ENCODE data around the gene EIF4E2.

EIF4E2 gene

DNA sequence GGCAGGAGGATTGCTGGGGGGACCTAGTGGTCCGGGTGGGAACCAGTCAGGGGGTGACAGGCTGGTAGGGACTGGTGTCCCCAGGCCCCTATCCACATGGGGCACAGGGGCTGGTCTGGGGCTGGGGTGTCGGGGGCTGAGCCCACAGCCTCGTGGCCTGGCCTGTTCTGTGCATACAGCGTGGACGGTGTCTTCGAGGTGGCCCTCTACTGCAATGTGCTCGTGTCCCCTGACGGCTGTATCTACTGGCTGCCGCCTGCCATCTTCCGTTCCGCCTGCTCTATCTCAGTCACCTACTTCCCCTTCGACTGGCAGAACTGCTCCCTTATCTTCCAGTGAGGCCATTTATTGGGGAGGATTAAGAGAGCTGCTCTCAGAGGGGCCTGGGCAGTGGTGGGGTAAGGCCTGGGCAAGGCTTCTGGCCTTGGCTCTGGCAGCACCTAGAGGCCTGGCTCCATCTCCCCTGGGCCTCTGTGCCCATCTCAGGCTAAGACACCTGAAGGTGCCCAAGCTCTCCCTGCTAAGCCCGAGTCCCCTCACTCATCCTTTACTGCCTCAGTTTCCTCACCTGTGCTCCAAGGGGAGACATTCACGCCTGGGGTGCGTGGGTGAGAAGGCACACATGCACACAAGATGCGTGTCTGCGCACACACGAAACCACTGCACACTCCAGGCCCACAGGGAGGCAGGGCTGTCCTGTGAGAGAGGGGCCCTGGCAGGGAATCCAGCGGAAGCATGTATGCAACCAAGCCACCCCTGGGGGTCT, 9.1 kb upstream of the EIF4E2 start:
- H3K79me2 ChIP-seq (ENCODE audit: insufficient read depth, low read depth) = no peaks in the 10 kb centered on the region; the same call in 1 of the 2 replicates
- no peak overlapping the region for H3K4me2 ChIP-seq
- no peaks in the 10 kb centered on the region for H3K36me3 ChIP-seq (ENCODE audit: insufficient read depth)
- H3K4me3 ChIP-seq (IDR thresholded peaks at IDR 0.05; ENCODE audit: insufficient read depth, low read depth, low read length) = no peak overlapping the region
- TF ChIP-seq, protein P1, sequence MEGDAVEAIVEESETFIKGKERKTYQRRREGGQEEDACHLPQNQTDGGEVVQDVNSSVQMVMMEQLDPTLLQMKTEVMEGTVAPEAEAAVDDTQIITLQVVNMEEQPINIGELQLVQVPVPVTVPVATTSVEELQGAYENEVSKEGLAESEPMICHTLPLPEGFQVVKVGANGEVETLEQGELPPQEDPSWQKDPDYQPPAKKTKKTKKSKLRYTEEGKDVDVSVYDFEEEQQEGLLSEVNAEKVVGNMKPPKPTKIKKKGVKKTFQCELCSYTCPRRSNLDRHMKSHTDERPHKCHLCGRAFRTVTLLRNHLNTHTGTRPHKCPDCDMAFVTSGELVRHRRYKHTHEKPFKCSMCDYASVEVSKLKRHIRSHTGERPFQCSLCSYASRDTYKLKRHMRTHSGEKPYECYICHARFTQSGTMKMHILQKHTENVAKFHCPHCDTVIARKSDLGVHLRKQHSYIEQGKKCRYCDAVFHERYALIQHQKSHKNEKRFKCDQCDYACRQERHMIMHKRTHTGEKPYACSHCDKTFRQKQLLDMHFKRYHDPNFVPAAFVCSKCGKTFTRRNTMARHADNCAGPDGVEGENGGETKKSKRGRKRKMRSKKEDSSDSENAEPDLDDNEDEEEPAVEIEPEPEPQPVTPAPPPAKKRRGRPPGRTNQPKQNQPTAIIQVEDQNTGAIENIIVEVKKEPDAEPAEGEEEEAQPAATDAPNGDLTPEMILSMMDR (conservative IDR thresholded peaks at IDR 0.05; ENCODE audit: low read depth, low read length) = no peak
- no peak overlapping the region for H3K9ac ChIP-seq
- H4K20me1 ChIP-seq (ENCODE audit: insufficient read depth) = no peaks in the 10 kb centered on the region
- H3K4me1 ChIP-seq (ENCODE audit: low read depth, poor library complexity, severe bottlenecking) = no peaks in the 10 kb centered on the region
- no peak overlapping the region for H2AFZ ChIP-seq (ENCODE audit: low read depth)
- no peak overlapping the region for H3K27ac ChIP-seq
- H3K27me3 ChIP-seq (ENCODE audit: insufficient read depth, low read depth) = peaks cover 2% of the 10 kb centered on the region; the same call in 1 of the 2 replicates

DNA sequence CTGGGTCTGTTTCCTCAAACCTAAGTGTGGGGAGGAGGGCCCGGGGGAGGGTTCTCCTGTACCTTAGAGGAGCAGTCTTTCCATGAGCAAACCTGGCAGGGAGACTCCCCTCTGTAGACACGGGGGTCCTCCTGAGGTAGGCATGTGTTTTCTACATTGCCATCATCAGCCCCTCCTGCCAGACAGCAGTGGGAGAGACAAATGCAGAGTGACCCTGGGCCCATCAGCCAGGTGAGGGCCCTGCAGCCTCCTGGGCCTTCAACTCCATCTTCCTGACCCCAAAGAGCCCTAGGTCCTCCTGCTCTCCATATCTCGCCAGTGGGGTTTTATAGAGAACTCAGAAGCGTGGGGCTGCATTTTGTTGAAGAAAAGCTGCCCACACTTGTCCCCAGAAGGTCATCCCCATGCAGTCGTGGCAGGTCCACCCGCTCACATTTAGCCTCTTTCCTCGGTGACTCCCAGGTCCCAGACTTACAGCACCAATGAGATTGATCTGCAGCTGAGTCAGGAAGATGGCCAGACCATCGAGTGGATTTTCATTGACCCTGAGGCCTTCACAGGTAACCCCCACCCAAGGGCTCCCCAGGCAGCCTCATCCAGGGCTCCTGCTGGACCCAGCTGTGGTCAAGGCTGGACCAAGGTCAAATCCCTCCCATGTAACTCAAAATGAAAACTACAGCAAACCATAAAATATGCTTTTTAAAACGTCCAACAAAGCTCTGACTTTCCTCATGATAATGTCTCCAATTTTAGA, 8.4 kb upstream of the EIF4E2 start:
- no peaks in the 10 kb centered on the region for H3K4me1 ChIP-seq (ENCODE audit: low read depth, poor library complexity, severe bottlenecking)

DNA sequence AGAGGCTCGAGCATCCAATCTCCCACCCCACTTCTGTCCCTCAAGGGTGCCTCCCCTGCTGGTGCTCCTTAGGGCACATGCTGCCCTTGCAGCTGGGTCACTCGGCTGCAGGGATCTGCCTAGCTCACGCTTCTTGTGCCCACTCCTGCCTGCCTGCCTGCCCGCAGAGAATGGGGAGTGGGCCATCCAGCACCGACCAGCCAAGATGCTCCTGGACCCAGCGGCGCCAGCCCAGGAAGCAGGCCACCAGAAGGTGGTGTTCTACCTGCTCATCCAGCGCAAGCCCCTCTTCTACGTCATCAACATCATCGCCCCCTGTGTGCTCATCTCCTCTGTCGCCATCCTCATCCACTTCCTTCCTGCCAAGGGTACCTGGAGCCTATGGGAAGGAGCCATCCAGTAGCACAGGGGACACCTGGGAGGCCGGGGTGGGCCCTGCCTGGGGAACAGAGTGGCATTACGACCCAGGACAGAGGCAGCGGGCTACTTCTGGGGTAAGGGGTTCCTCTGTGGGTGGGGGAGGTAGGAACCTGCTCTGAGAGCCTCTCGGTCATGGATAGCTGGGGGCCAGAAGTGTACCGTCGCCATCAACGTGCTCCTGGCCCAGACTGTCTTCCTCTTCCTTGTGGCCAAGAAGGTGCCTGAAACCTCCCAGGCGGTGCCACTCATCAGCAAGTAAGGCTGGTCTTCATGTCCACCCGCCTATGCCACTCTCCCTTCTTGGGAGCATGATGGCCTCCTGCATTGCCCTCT, 7.6 kb upstream of the EIF4E2 start:
- no peaks in the 10 kb centered on the region for H4K20me1 ChIP-seq (ENCODE audit: insufficient read depth)

More for the DNA sequence above, 8.4 kb upstream of the EIF4E2 start:
- TF ChIP-seq, protein P1 (conservative IDR thresholded peaks at IDR 0.05; ENCODE audit: low read depth, low read length) = no peak
- Histone ChIP-seq H3K4me3 (IDR thresholded peaks at IDR 0.05; ENCODE audit: insufficient read depth, low read depth, low read length) (no peak overlapping the region), H3K79me2 (ENCODE audit: insufficient read depth, low read depth) (peaks cover 1% of the 10 kb centered on the region), H2AFZ (ENCODE audit: low read depth) (no peak overlapping the region), H3K36me3 (ENCODE audit: insufficient read depth) (no peaks in the 10 kb centered on the region), H3K9ac (no peak overlapping the region), H3K4me2 (no peak overlapping the region), H4K20me1 (ENCODE audit: insufficient read depth) (no peaks in the 10 kb centered on the region), H3K27me3 (ENCODE audit: insufficient read depth, low read depth) (peaks cover 2% of the 10 kb centered on the region; the same call in 1 of the 2 replicates), H3K27ac (no peak overlapping the region)

DNA sequence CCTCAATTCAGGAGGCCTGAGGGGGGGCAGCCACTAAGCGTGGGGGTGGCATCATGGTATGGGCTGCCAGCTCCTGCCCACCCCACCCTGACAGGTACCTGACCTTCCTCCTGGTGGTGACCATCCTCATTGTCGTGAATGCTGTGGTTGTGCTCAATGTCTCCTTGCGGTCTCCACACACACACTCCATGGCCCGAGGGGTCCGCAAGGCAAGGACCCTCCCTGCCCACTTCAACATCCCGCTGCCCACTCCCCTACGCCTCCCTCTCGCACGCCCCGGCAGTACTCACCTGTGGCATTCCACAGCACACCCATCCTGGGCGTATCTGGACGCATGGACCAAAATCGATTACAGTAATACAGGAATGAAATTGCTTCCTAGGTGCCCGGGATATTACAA, 7.0 kb upstream of the EIF4E2 start:
- no peak overlapping the region for H2AFZ ChIP-seq (ENCODE audit: low read depth)
- H4K20me1 ChIP-seq (ENCODE audit: insufficient read depth) = no peaks in the 10 kb centered on the region
- no peaks in the 10 kb centered on the region for H3K36me3 ChIP-seq (ENCODE audit: insufficient read depth)
- peaks cover 2% of the 10 kb centered on the region; the same call in 1 of the 2 replicates for H3K27me3 ChIP-seq (ENCODE audit: insufficient read depth, low read depth)
- no peaks in the 10 kb centered on the region for H3K4me1 ChIP-seq (ENCODE audit: low read depth, poor library complexity, severe bottlenecking)
- H3K4me3 ChIP-seq (IDR thresholded peaks at IDR 0.05; ENCODE audit: insufficient read depth, low read depth, low read length) = no peak overlapping the region
- no peak overlapping the region for H3K27ac ChIP-seq
- H3K4me2 ChIP-seq = no peak overlapping the region
- TF ChIP-seq, protein P1 (conservative IDR thresholded peaks at IDR 0.05; ENCODE audit: low read depth, low read length) = no peak
- H3K9ac ChIP-seq = no peak overlapping the region
- H3K79me2 ChIP-seq (ENCODE audit: insufficient read depth, low read depth) = peaks cover 13% of the 10 kb centered on the region

More for the DNA sequence above, 7.6 kb upstream of the EIF4E2 start:
- Histone ChIP-seq H3K9ac (no peak overlapping the region), H3K4me1 (ENCODE audit: low read depth, poor library complexity, severe bottlenecking) (no peaks in the 10 kb centered on the region), H3K36me3 (ENCODE audit: insufficient read depth) (no peaks in the 10 kb centered on the region), H3K4me2 (no peak overlapping the region), H3K79me2 (ENCODE audit: insufficient read depth, low read depth) (peaks cover 9% of the 10 kb centered on the region), H3K4me3 (IDR thresholded peaks at IDR 0.05; ENCODE audit: insufficient read depth, low read depth, low read length) (no peak overlapping the region), H3K27me3 (ENCODE audit: insufficient read depth, low read depth) (peaks cover 2% of the 10 kb centered on the region; the same call in 1 of the 2 replicates), H2AFZ (ENCODE audit: low read depth) (no peak overlapping the region), H3K27ac (no peak overlapping the region)
- TF ChIP-seq, protein P1 (conservative IDR thresholded peaks at IDR 0.05; ENCODE audit: low read depth, low read length) = no peak

Data from KMS-11 (cell line).